DOHH2 (cell line): ENCODE data around the gene IRF6.

ENCODE experiments used
- H3F3A ChIP-seq: fragments of 200-600 bp; sonication (generic), shearing (Covaris generic); 2 replicates; pipeline ENCODE4 v1.6.0; 2016; ENCODE audit warnings: antibody characterized with exemption, mild to moderate bottlenecking; ENCODE audit not compliant: control insufficient read depth, insufficient read depth
- H3K27ac ChIP-seq: fragments of 200-600 bp; sonication (generic); 2 replicates; pipeline ENCODE4 v1.5.1; 2014; ENCODE audit warnings: low read depth, mild to moderate bottlenecking, low read length, moderate library complexity
- H3K27me3 ChIP-seq: fragments of 200-600 bp; sonication (generic); 2 replicates; pipeline ENCODE4 v1.6.1; 2014; ENCODE audit warnings: mild to moderate bottlenecking, low read length, mixed read lengths; ENCODE audit not compliant: control insufficient read depth
- H3K36me3 ChIP-seq: fragments of 200-600 bp; sonication (generic); 2 replicates; pipeline ENCODE4 v1.6.1; 2014; ENCODE audit warnings: mild to moderate bottlenecking, low read length, moderate library complexity, mixed read lengths; ENCODE audit not compliant: control insufficient read depth
- H3K4me1 ChIP-seq: fragments of 200-600 bp; sonication (generic); 2 replicates; pipeline ENCODE4 v1.6.1; 2014; ENCODE audit warnings: mild to moderate bottlenecking, low read length, mixed read lengths; ENCODE audit not compliant: control insufficient read depth
- H3K4me2 ChIP-seq: fragments of 200-600 bp; sonication (generic); 2 replicates; pipeline ENCODE4 v1.6.0; 2014; ENCODE audit warnings: mild to moderate bottlenecking, low read length, moderate library complexity
- H3K4me3 ChIP-seq: fragments of 200-600 bp; sonication (generic); 2 replicates; pipeline ENCODE4 v1.5.1; 2014; ENCODE audit warnings: mild to moderate bottlenecking, low read length, mixed read lengths
- H3K79me2 ChIP-seq: fragments of 200-600 bp; sonication (generic); 2 replicates; pipeline ENCODE4 v1.6.1; 2014; ENCODE audit warnings: mild to moderate bottlenecking, low read length, mixed read lengths; ENCODE audit not compliant: control insufficient read depth
- H3K9me2 ChIP-seq: fragments of 200-600 bp; sonication (generic); replicated peaks from 2 replicates; pipeline ENCODE4 v1.6.1; 2014; ENCODE audit warnings: mild to moderate bottlenecking, low read length, mixed read lengths; ENCODE audit not compliant: control insufficient read depth
- H3K9me3 ChIP-seq: fragments of 200-600 bp; sonication (generic); 2 replicates; pipeline ENCODE4 v1.6.1; 2014; ENCODE audit warnings: antibody characterized with exemption, low read length, mixed read lengths; ENCODE audit not compliant: control insufficient read depth, insufficient read depth
- H4K20me1 ChIP-seq: fragments of 200-600 bp; sonication (generic); 2 replicates; pipeline ENCODE4 v1.6.0; 2014; ENCODE audit warnings: low read depth, mild to moderate bottlenecking, antibody characterized with exemption, low read length, moderate library complexity; ENCODE audit not compliant: control insufficient read depth, insufficient read depth
- CTCF ChIP-seq: fragments of 200-600 bp; sonication (generic); IDR thresholded peaks from one replicate; pipeline ENCODE4 v1.5.1; 2014; ENCODE audit warnings: antibody characterized with exemption, mild to moderate bottlenecking, low read depth, low read length; ENCODE audit not compliant: poor library complexity, severe bottlenecking
- EZH2phosphoT487 ChIP-seq: fragments of 200-600 bp; sonication (generic); IDR thresholded peaks from 2 replicates; pipeline ENCODE4 v1.6.1; 2017; ENCODE audit warnings: borderline replicate concordance, mild to moderate bottlenecking, antibody characterized with exemption, low read length, moderate library complexity, mixed read lengths

The IRF6 gene

GRCh38 chr1:209737118-209737505 lies 68.8 kb downstream of the IRF6 start:
- H3F3A ChIP-seq, result no peaks in the 10 kb centered on the region
- H3K27me3 ChIP-seq, result peaks cover 3% of the 10 kb centered on the region
- H3K4me1 ChIP-seq, result no peaks in the 10 kb centered on the region
- H3K9me2 ChIP-seq, result no peaks in the 10 kb centered on the region
- H3K27ac ChIP-seq, result no peak overlapping the region
- H3K36me3 ChIP-seq, result no peaks in the 10 kb centered on the region
- no peaks in the 10 kb centered on the region for H3K79me2 ChIP-seq
- H4K20me1 ChIP-seq, result no peaks in the 10 kb centered on the region
- TF ChIP-seq EZH2phosphoT487 (no peak), CTCF (no peak)
- no peak overlapping the region for H3K4me2 ChIP-seq
- H3K4me3 ChIP-seq, result no peak overlapping the region
- no peaks in the 10 kb centered on the region for H3K9me3 ChIP-seq

- Histone ChIP-seq H3K79me2 (no peaks in the 10 kb centered on the region), H3K9me3 (no peaks in the 10 kb centered on the region), H4K20me1 (no peaks in the 10 kb centered on the region), H3K36me3 (no peaks in the 10 kb centered on the region), H3K9me2 (no peaks in the 10 kb centered on the region), H3K27ac (no peak overlapping the region), H3K27me3 (peaks cover under 1% of the 10 kb centered on the region), H3K4me3 (no peak overlapping the region), H3K4me1 (no peaks in the 10 kb centered on the region), H3K4me2 (no peak overlapping the region), H3F3A (no peaks in the 10 kb centered on the region)
- no peak for TF ChIP-seq EZH2phosphoT487
- no peak for TF ChIP-seq CTCF
Measured at GRCh38 chr1:209736490-209737117, 69.3 kb downstream of the IRF6 start.
